Measurements from ENCODE around the gene CCDC88A.

The CCDC88A gene

GRCh38 chr2:55351672-55352071 is 68.0 kb downstream of the CCDC88A start:
- no peak for DNase-seq (ENCODE audit: low spot score)
- in situ Hi-C loops (cut with MboI; ENCODE audit: low sequenced_read_pairs, unreplicated experiment) = no loop called here
- no peak for TF ChIP-seq CTCF (IDR thresholded peaks at IDR 0.05; ENCODE audit: borderline replicate concordance, control extremely low read depth, extremely low read depth, insufficient read depth, missing control alignments)

- in situ Hi-C loops (cut with MboI; ENCODE audit: low sequenced_read_pairs, unreplicated experiment) = no loop called here
- no peak for TF ChIP-seq CTCF (IDR thresholded peaks at IDR 0.05; ENCODE audit: borderline replicate concordance, control extremely low read depth, extremely low read depth, insufficient read depth, missing control alignments)
- no peak for DNase-seq (ENCODE audit: low spot score)
These were observed 74.6 kb downstream of the CCDC88A start for GRCh38 chr2:55345064-55345463.

GRCh38 chr2:55338268-55338667 is 81.4 kb downstream of the CCDC88A start:
- no peak for TF ChIP-seq CTCF (IDR thresholded peaks at IDR 0.05; ENCODE audit: borderline replicate concordance, control extremely low read depth, extremely low read depth, insufficient read depth, missing control alignments)
- in situ Hi-C loops (cut with MboI; ENCODE audit: low sequenced_read_pairs, unreplicated experiment) = no loop called here
- no peak for DNase-seq (ENCODE audit: low spot score)

GRCh38 chr2:55334728-55335127 is 84.9 kb downstream of the CCDC88A start:
- DNase-seq (ENCODE audit: low spot score) = no peak
- in situ Hi-C loops (cut with MboI; ENCODE audit: low sequenced_read_pairs, unreplicated experiment) = no loop called here
- no peak for TF ChIP-seq CTCF (IDR thresholded peaks at IDR 0.05; ENCODE audit: borderline replicate concordance, control extremely low read depth, extremely low read depth, insufficient read depth, missing control alignments)

GRCh38 chr2:55330541-55331297 is 88.9 kb downstream of the CCDC88A start:
- in situ Hi-C loops (cut with MboI; ENCODE audit: low sequenced_read_pairs, unreplicated experiment) = no loop called here
- TF ChIP-seq CTCF (IDR thresholded peaks at IDR 0.05; ENCODE audit: borderline replicate concordance, control extremely low read depth, extremely low read depth, insufficient read depth, missing control alignments) = no peak
- DNase-seq (ENCODE audit: low spot score) = no peak

GRCh38 chr2:55327470-55328230 is 92.0 kb downstream of the CCDC88A start:
- in situ Hi-C loops (cut with MboI; ENCODE audit: low sequenced_read_pairs, unreplicated experiment) = no loop called here
- no peak for DNase-seq (ENCODE audit: low spot score)
- no peak for TF ChIP-seq CTCF (IDR thresholded peaks at IDR 0.05; ENCODE audit: borderline replicate concordance, control extremely low read depth, extremely low read depth, insufficient read depth, missing control alignments)
